ENCODE results near the gene GPSM1.

GRCh38 chr9:136383436-136383835 lies 56.1 kb downstream of the GPSM1 start:
- TF ChIP-seq, protein P1, sequence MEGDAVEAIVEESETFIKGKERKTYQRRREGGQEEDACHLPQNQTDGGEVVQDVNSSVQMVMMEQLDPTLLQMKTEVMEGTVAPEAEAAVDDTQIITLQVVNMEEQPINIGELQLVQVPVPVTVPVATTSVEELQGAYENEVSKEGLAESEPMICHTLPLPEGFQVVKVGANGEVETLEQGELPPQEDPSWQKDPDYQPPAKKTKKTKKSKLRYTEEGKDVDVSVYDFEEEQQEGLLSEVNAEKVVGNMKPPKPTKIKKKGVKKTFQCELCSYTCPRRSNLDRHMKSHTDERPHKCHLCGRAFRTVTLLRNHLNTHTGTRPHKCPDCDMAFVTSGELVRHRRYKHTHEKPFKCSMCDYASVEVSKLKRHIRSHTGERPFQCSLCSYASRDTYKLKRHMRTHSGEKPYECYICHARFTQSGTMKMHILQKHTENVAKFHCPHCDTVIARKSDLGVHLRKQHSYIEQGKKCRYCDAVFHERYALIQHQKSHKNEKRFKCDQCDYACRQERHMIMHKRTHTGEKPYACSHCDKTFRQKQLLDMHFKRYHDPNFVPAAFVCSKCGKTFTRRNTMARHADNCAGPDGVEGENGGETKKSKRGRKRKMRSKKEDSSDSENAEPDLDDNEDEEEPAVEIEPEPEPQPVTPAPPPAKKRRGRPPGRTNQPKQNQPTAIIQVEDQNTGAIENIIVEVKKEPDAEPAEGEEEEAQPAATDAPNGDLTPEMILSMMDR (IDR thresholded peaks at IDR 0.05), result no peak
- no peak for TF ChIP-seq POLR2A (IDR thresholded peaks at IDR 0.05)
